CD8-positive, alpha-beta memory T cell (primary cell): ENCODE data around the gene JUNB. TPM values are rescaled to one million over a fixed set of nuclear protein-coding genes. Genes with fewer than 3 reads are reported as not detected.

Experiments
- CTCF ChIA-PET: fragments of 350-600 bp; sonication (Branson Sonifier 250); formaldehyde crosslinking; loops from one replicate; lab custom pipeline; 2021; ENCODE audit warnings: antibody characterized with exemption; lab: Charles Lee
- POLR2A ChIA-PET: fragments of 350-600 bp; sonication (Branson Sonifier 250); formaldehyde crosslinking; loops from one replicate; lab custom pipeline; 2021; ENCODE audit warnings: antibody characterized with exemption; lab: Charles Lee
- DNase-seq, 5 donors: peaks; one replicate each; pipeline versions ENCODE4 v3.0.0 to v3.0.0-alpha.2; 2020 to 2022; ENCODE audit warnings: mixed read lengths in 1 of 5
- H3K27ac ChIP-seq: one replicate; pipeline ENCODE4 v1.7.0; 2013; ENCODE audit warnings: low read depth, mild to moderate bottlenecking, low read length, moderate library complexity
- H3K27me3 ChIP-seq: 2 replicates; pipeline ENCODE4 v1.7.0; 2013; ENCODE audit warnings: low read length, mild to moderate bottlenecking; ENCODE audit not compliant: insufficient read depth, poor library complexity, severe bottlenecking
- H3K36me3 ChIP-seq: 2 replicates; pipeline ENCODE4 v1.7.0; 2013; ENCODE audit warnings: mild to moderate bottlenecking, low read length, moderate library complexity; ENCODE audit not compliant: insufficient read depth
- H3K4me1 ChIP-seq: 2 replicates; pipeline ENCODE4 v1.7.0; 2013; ENCODE audit warnings: mild to moderate bottlenecking, low read length, moderate library complexity; ENCODE audit not compliant: insufficient read depth
- H3K4me3 ChIP-seq: 2 replicates; pipeline ENCODE4 v1.7.0; 2013; ENCODE audit warnings: mild to moderate bottlenecking, low read length
- H3K9me3 ChIP-seq: 2 replicates; pipeline ENCODE4 v1.7.0; 2013; ENCODE audit warnings: mild to moderate bottlenecking, low read length
- H3K27ac Mint-ChIP-seq, 8 donors: one replicate each; pipeline ENCODE4 v1.8.0; 2020 to 2021; ENCODE audit warnings: mixed read lengths in 8 of 8, mild to moderate bottlenecking in 6 of 8, inconsistent platforms in 3 of 8, moderate library complexity in 3 of 8
- H3K27me3 Mint-ChIP-seq, 2 donors: one replicate each; pipeline ENCODE4 v1.8.0; 2020 to 2021; ENCODE audit warnings: mixed read lengths in 2 of 2, mild to moderate bottlenecking in 1 of 2, moderate library complexity in 1 of 2
- H3K36me3 Mint-ChIP-seq, 3 donors: one replicate each; pipeline ENCODE4 v1.8.0; 2020 to 2021; ENCODE audit warnings: mixed read lengths in 3 of 3, inconsistent platforms in 1 of 3, mild to moderate bottlenecking in 1 of 3
- H3K4me1 Mint-ChIP-seq, 3 donors: one replicate each; pipeline ENCODE4 v1.8.0; 2020 to 2021; ENCODE audit warnings: mixed read lengths in 3 of 3, inconsistent platforms in 1 of 3, mild to moderate bottlenecking in 1 of 3
- H3K4me3 Mint-ChIP-seq, 7 donors: one replicate each; pipeline ENCODE4 v1.8.0; 2020 to 2021; ENCODE audit warnings: mixed read lengths in 7 of 7, mild to moderate bottlenecking in 6 of 7, moderate library complexity in 4 of 7, inconsistent platforms in 2 of 7
- H3K9me3 Mint-ChIP-seq, 5 donors: one replicate each; pipeline ENCODE4 v1.8.0; 2020 to 2022; ENCODE audit warnings: mixed read lengths in 5 of 5, mild to moderate bottlenecking in 3 of 5, moderate library complexity in 2 of 5, inconsistent platforms in 1 of 5
- polyA plus RNA-seq: library from polyadenylated mRNA; unstranded; fragments of 300-500 nt; fragmentation: Illumina TruSeq; gene quantifications from one replicate; pipeline ENCODE4 v1.2.3, GENCODE V29; 2021
- total RNA-seq, 2 experiments: library from RNA; stranded (reverse); gene quantifications; one replicate each; pipeline ENCODE4 v1.2.3, GENCODE V29; 2021

Gene JUNB
- total RNA-seq (100 to 1,000 TPM; 249 to 259 TPM), polyA plus RNA-seq (1,529 TPM)

GRCh38 chr19:12791345-12792050, at the start of gene JUNB:
TSS of gene JUNB (plus strand) at chr19:12791486. CDS start at chr19:12791772, 286 bp downstream.
- H3K4me3 ChIP-seq: peak within 1 kb of the TSS; percentile 96
- peaks cover 38% of the 10 kb centered on the region for H3K4me1 ChIP-seq
- H3K27ac ChIP-seq: peak within 1 kb of the TSS; percentile 99
- peaks cover 0 to 31% of the 10 kb centered on the region in 2 donors for H3K27me3 Mint-ChIP-seq
- H3K27ac Mint-ChIP-seq: peak within 1 kb of the TSS; percentile 91 to 100 (median 99)
- POLR2A ChIA-PET: interaction anchor here (0.5 to 7.5 kb wide), 19 partner anchors 9 to 1827 kb away, joined by 3 to 167 read pairs (median 5); partner anchors contain the start of genes GCDH, HOOK2, RNASEH2A and SYCE2
- peak within 1 kb of the TSS; percentile 90 to 100 (median 96) for H3K4me3 Mint-ChIP-seq
- H3K27me3 ChIP-seq: no peaks in the 10 kb centered on the region
- CTCF ChIA-PET: interaction anchor here (0.8 to 13.7 kb wide), 6 partner anchors 14 to 185 kb away, joined by 3 to 483 read pairs (median 3); partner anchors contain the start of gene HOOK2
- H3K36me3 Mint-ChIP-seq: peaks cover 0 to 23% (median 2%) of the 10 kb centered on the region in 3 donors
- H3K36me3 ChIP-seq: peaks cover 4% of the 10 kb centered on the region
- peak; percentile 94 to 99 (median 98) for DNase-seq
- peaks cover 0 to 4% (median 2%) of the 10 kb centered on the region in 5 donors for H3K9me3 Mint-ChIP-seq
- H3K4me1 Mint-ChIP-seq: peaks cover 35 to 50% (median 38%) of the 10 kb centered on the region in 3 donors
- no peaks in the 10 kb centered on the region for H3K9me3 ChIP-seq

DNA sequence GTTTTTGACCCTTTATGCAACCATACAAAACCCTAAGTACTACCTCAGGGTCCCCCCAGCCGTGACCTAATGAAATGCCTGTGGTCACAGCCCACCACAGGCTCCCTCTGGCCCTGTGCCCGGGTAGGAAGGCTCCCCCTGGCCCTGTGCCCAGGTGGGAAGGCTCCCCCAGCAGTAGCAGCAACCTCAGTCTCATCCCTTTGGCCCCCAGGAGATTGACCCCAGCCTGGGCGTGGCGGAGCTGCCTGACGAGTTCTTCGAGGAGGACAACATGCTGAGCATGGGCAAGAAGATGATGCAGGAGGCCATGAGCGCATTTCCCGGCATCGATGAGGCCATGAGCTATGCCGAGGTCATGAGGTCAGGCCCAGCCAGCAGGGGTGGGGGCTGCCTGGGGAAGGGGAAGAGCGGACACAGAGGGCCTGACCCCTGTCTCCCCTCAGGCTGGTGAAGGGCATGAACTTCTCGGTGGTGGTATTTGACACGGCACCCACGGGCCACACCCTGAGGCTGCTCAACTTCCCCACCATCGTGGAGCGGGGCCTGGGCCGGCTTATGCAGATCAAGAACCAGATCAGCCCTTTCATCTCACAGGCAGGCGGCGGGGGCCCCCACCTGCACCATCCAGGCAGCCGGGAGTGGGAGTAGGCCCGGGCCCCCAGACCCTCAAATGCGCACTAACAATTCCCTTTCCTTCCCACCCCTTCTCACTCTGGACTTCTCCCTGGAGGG, 46.0 kb upstream of the JUNB start:
- no peaks in the 10 kb centered on the region for H3K27me3 ChIP-seq
- H3K9me3 ChIP-seq: no peaks in the 10 kb centered on the region
- Mint-ChIP-seq H3K4me3 (no peak overlapping the region), H3K36me3 (peaks cover 11 to 57% (median 19%) of the 10 kb centered on the region in 3 donors), H3K27ac (no peak overlapping the region), H3K27me3 (peaks cover 0 to 1% of the 10 kb centered on the region in 2 donors), H3K4me1 (peaks cover 5 to 11% (median 9%) of the 10 kb centered on the region in 3 donors), H3K9me3 (peaks cover 0 to 6% (median 0%) of the 10 kb centered on the region in 5 donors)
- ChIA-PET CTCF (interaction anchor here (1.3 to 3.6 kb wide), 5 partner anchors 15 to 103 kb away, joined by 3 to 10 read pairs (median 6); no protein-coding TSS in a partner anchor), POLR2A (no interaction called here)
- H3K36me3 ChIP-seq: peaks cover 13% of the 10 kb centered on the region
- H3K4me3 ChIP-seq: no peak overlapping the region
- H3K27ac ChIP-seq: no peak overlapping the region
- DNase-seq: no peak
- H3K4me1 ChIP-seq: no peaks in the 10 kb centered on the region

GRCh38 chr19:12748489-12748888, 42.8 kb upstream of the JUNB start:
- DNase-seq: no peak
- Histone ChIP-seq H3K4me3 (no peak overlapping the region), H3K4me1 (no peaks in the 10 kb centered on the region), H3K9me3 (no peaks in the 10 kb centered on the region), H3K27me3 (no peaks in the 10 kb centered on the region), H3K36me3 (peaks cover 13% of the 10 kb centered on the region), H3K27ac (no peak overlapping the region)
- Mint-ChIP-seq H3K27me3 (peaks cover 9 to 15% of the 10 kb centered on the region in 2 donors), H3K4me3 (no peak overlapping the region), H3K36me3 (peaks cover 8 to 43% (median 14%) of the 10 kb centered on the region in 3 donors), H3K4me1 (peaks cover 5 to 6% (median 5%) of the 10 kb centered on the region in 3 donors), H3K27ac (peak overlapping the region in 2 of 8 donors; percentile 23 to 38), H3K9me3 (peaks cover 0 to 6% (median 0%) of the 10 kb centered on the region in 5 donors)
- POLR2A ChIA-PET: no interaction called here
- CTCF ChIA-PET: interaction anchor here (1.0 kb wide), 1 partner anchor 16 kb away, joined by 3 read pairs; no protein-coding TSS in a partner anchor

- H3K27me3 Mint-ChIP-seq: peaks cover 16 to 19% of the 10 kb centered on the region in 2 donors
- H3K4me3 Mint-ChIP-seq: peak overlapping the region in 2 of 7 donors; percentile 36 to 70
- DNase-seq: no peak
- H3K27ac Mint-ChIP-seq: peak overlapping the region in 1 of 8 donors; percentile 37
- H3K27ac ChIP-seq: no peak overlapping the region
- peaks cover 5 to 6% (median 5%) of the 10 kb centered on the region in 3 donors for H3K4me1 Mint-ChIP-seq
- H3K4me3 ChIP-seq: no peak overlapping the region
- H3K4me1 ChIP-seq: no peaks in the 10 kb centered on the region
- POLR2A ChIA-PET: interaction anchor here (0.5 kb wide), 1 partner anchor 12 kb away, joined by 5 read pairs; no protein-coding TSS in a partner anchor
- H3K27me3 ChIP-seq: no peaks in the 10 kb centered on the region
- H3K9me3 ChIP-seq: no peaks in the 10 kb centered on the region
- peaks cover 13% of the 10 kb centered on the region for H3K36me3 ChIP-seq
- peaks cover 8 to 34% (median 10%) of the 10 kb centered on the region in 3 donors for H3K36me3 Mint-ChIP-seq
- CTCF ChIA-PET: interaction anchor here (1.1 kb wide), 1 partner anchor 10 kb away, joined by 3 read pairs; no protein-coding TSS in a partner anchor
- H3K9me3 Mint-ChIP-seq: peaks cover 0 to 6% (median 0%) of the 10 kb centered on the region in 5 donors
Measured at GRCh38 chr19:12749938-12750521, 41.3 kb upstream of the JUNB start.

DNA sequence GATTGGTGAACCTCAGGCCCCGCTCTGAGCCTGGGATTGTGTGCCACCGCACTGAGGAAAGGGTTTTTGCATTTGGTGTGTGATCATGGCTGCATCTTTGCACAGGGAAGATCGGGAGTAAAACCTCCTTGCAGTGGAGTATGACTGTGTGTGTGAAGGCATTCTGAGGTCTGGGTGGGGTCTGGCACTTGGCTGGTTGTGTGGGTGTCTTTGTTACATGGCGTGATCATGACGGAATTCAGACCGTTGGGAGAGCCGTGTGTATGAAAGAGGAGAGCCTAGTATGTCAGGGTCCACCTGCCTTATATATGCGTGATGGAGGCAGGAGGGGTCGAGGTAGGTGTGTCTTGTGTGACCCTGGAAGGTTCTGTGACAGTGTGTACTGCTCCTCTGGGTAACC, 40.4 kb upstream of the JUNB start:
- Histone ChIP-seq H3K27me3 (no peaks in the 10 kb centered on the region), H3K4me1 (no peaks in the 10 kb centered on the region), H3K4me3 (no peak overlapping the region), H3K36me3 (peaks cover 11% of the 10 kb centered on the region), H3K9me3 (no peaks in the 10 kb centered on the region), H3K27ac (no peak overlapping the region)
- Mint-ChIP-seq H3K27ac (no peak overlapping the region), H3K4me1 (peaks cover 4 to 5% (median 5%) of the 10 kb centered on the region in 3 donors), H3K4me3 (no peak overlapping the region), H3K36me3 (peaks cover 8 to 26% (median 10%) of the 10 kb centered on the region in 3 donors), H3K27me3 (peaks cover 16 to 25% of the 10 kb centered on the region in 2 donors), H3K9me3 (peaks cover 0 to 6% (median 0%) of the 10 kb centered on the region in 5 donors)
- POLR2A ChIA-PET: no interaction called here
- DNase-seq: no peak
- CTCF ChIA-PET: interaction anchor here (1.5 kb wide), 1 partner anchor 10 kb away, joined by 4 read pairs; no protein-coding TSS in a partner anchor

GRCh38 chr19:12751635-12752034, 39.7 kb upstream of the JUNB start, which contains the start of gene BEST2:
TSS of gene BEST2 (plus strand) at chr19:12751791. CDS start at chr19:12752593, 802 bp downstream.
- peaks cover 4% of the 10 kb centered on the region for H3K27me3 ChIP-seq
- Mint-ChIP-seq H3K9me3 (peaks cover 0 to 6% (median 0%) of the 10 kb centered on the region in 5 donors), H3K27me3 (peaks cover 19 to 30% of the 10 kb centered on the region in 2 donors), H3K27ac (no peak within 1 kb of the TSS), H3K36me3 (peaks cover 8 to 18% (median 10%) of the 10 kb centered on the region in 3 donors), H3K4me3 (peak within 1 kb of the TSS in 1 of 7 donors; percentile 69), H3K4me1 (peaks cover 4 to 5% (median 5%) of the 10 kb centered on the region in 3 donors)
- POLR2A ChIA-PET: no interaction called here
- H3K4me1 ChIP-seq: no peaks in the 10 kb centered on the region
- peaks cover 10% of the 10 kb centered on the region for H3K36me3 ChIP-seq
- no peak within 1 kb of the TSS for H3K4me3 ChIP-seq
- H3K9me3 ChIP-seq: no peaks in the 10 kb centered on the region
- DNase-seq: no peak
- CTCF ChIA-PET: interaction anchor here (1.5 kb wide), 1 partner anchor 9 kb away, joined by 4 read pairs; no protein-coding TSS in a partner anchor
- no peak within 1 kb of the TSS for H3K27ac ChIP-seq
